ENCODE data around the gene ARHGEF17.

The ARHGEF17 gene

DNA sequence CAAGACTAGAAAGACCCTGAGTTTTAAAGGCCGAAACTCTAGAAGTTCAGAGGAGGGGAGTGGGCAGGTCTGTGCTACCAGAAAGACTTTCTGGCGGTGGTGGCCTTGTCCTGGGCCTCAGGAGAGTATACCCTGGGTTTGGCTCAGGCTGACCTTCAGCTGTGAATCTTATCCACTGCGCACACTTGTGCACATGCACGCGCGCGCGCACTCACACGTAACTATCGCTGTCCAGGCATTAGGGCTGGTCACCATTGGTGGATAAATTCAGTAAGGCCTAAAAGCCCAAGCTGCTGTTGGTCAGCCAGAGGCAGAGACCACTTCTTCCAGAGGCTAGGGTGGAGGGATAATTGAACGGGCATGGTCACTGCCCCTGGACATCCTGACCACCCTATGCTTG lies 25.1 kb downstream of the ARHGEF17 start:
- no peak for DNase-seq

DNA sequence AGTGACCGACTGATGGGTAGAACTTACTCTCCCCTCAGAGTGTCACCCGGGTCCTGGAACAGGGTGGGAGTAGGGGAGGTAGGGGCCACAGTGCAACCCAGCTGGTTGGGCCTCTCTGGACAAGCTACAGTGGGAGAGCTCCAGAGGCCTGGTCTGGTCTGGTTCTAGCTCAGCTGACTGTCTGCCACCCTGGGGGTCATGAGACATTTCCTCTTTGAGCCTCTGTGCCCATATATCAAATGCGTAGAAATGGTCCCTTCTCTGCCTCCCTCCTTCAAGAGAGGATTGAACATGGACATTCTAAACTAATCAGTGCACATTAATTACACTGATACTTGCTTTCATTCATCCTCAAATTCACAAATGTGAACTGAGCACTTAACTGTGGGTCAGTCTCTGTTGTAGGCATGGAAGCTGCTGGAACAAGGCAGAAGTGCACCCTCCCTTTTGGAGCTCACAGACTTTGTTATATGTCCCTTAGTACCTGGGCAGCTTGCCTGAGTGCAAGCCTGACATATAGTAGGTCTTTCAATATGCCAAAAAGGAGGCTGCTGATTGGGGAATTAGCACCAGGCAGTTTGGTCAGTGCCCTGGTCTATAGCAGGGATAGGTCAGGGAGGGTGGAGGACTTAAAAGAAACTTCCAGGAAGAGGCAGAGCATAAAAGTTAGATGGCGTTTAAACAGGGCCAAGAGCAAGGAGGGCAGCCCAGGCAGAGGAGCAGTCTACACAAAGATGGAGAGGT lies 25.7 kb downstream of the ARHGEF17 start:
- DNase-seq: no peak

GRCh38 chr11:73334384-73335203 lies 26.5 kb downstream of the ARHGEF17 start:
- DNase-seq: peak in 1 of 2 experiments; percentile 59

DNA sequence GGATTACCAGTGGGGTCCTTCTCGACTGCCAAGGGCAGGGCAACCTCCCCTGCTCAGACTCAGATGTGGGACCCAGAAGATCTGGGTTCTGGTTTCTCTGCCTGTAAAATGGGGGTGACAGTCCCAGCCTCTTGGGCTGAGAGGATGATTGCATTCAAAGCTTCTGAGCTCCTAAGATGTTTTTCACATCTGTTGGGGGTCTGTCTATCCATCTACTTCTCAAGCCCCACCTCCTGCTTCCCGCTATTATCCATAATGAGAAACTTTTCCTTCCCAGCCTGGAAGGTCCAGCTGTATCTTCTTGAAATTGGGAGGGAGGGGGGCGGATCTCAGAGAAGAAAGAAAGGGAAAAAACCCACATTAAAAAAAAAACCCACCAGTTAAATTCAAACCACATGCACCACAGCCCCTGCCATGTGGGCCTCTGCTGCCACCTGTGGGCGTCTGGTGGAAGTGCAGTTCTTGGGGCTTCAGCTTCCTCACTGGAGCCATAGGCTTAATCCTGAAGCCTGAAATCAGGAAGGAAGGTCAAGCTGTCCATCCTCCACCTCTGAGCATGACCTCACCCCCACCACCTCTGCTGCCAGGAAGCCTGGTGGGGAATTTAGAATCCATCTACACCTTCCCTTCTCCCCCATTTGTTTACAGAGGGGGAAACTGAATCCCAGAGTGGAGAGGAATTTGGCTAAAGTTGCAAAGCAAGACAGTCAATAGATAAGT lies 27.3 kb downstream of the ARHGEF17 start:
- peak; percentile 36 to 67 for DNase-seq

GRCh38 chr11:73337846-73338245 lies 29.8 kb downstream of the ARHGEF17 start:
- DNase-seq: no peak

- no peak for DNase-seq
Observed at GRCh38 chr11:73338279-73338678, 30.2 kb downstream of the ARHGEF17 start.

DNA sequence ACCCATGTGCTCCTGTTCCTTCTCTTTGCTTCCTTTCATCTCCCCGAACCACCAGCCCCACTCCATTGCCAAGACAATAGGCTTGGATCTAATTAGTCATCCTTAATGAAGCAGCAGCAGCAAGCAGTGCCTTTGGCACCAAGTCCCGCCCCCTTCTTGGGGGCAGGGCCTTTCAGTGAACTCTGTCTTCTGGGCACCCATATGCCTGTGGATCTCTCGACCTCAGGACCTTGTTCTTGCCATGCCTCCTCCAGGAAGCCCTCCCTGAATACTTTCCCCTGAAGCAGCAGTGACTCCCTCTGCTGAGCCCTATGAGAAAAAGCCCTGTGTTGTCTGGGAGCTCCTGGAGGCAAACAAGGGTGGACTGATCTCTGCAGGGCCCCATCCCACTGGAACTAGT lies 32.1 kb downstream of the ARHGEF17 start:
- no peak for DNase-seq

DNA sequence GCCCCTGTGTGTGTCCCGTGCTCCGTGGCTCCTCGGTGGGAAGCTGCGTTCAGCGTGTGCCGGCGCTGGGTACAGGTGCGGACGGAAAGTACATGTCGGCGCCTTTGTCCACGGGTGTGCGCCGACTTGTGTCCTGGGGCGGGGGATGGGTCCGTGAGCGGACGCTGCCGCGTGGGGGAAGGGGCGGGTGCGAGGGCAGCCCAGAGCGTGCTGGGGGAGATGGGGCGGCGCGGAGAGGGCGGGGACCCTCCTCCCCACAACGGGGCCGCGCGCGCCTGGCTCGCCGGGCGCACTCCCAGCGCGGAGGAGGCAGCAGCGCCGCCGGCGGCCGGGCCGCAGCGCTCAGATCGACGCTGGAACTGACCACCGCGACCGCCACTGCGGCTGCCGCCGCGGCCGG lies 34.6 kb downstream of the ARHGEF17 start:
- no peak for DNase-seq

DNA sequence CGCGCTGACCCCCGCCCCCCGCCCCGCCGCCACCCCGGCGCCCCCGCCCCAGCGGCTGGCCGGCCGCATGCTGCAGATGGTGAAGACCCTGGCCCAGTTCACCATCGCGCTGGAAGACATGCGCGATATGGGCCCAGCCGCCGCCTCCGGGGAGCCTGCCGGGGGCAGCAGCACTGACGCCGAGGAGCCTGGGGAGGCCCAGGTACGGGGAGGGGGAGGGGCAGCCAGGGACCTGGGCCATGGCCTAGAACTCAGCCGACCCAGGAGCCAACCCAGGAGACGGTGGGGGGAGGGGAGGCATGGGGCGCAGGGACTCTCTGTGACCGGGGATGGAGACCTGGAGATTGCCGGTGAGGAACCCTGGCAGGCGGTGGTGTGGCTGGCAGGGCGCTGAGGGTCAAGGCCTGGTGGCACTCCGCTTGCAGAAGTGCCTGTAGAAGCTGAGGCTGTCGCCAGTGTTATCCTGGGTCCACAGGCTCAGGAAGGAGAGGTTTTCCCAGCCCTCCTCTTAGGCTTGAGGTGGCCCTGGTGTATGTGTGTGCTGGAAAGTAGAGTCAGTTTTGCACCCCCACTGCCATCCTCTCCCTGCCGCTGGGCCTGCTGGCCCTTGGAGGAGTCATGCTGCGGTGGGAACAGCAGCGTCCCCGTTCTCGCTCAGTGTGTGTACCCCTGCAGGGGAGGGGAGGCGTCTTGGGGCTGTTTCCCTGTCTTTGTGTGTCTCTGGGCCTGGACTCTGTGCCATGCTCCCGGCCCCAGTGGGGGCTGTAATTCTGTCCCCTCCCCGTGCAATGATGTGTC lies 35.2 kb downstream of the ARHGEF17 start:
- DNase-seq: no peak

DNA sequence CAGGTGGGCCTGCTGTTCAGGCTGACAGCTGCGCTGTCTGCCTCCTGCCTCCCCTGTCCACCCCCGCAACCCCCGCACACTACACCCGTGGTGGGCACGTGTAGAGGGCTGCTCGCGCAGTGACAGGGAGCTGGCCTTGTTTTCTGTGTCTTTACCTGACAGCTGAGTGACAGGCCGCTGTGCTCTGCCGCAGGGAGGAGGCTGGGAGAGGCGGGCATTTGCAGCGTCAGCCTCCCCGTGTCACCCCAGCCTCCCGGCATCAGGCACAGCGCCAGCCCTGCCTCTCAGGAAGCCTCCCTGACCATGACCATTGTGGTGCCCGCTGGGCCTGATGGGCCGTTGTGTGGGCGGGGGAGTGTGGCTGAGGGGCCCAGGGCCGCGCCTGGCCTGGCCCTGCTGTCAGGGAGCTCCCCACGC lies 36.1 kb downstream of the ARHGEF17 start:
- no peak for DNase-seq

GRCh38 chr11:73345481-73346160 lies 37.5 kb downstream of the ARHGEF17 start:
- no peak for DNase-seq

GRCh38 chr11:73346186-73346935 lies 38.3 kb downstream of the ARHGEF17 start:
- no peak for DNase-seq

DNA sequence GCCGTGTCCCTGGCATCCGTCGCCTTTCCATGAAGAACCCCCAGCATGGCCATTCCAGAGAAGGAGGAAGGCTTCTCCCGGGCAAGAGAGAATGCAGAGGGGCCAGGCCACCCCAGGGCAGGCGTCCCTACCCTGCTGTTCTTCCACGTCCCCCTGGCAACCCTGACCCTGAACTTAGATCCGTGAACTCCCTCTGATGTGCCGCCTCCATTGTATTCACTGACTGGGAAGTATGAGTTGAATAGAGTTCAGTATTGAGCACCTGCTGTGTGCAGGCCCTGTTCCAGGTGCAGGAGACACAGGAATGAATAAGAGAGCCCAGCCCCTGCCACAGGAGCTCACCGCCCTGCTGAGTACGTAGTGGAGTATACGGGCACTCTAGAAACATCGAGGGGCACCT lies 39.0 kb downstream of the ARHGEF17 start:
- no peak for DNase-seq

GRCh38 chr11:73348838-73349237 lies 40.8 kb downstream of the ARHGEF17 start:
- DNase-seq: no peak

DNA sequence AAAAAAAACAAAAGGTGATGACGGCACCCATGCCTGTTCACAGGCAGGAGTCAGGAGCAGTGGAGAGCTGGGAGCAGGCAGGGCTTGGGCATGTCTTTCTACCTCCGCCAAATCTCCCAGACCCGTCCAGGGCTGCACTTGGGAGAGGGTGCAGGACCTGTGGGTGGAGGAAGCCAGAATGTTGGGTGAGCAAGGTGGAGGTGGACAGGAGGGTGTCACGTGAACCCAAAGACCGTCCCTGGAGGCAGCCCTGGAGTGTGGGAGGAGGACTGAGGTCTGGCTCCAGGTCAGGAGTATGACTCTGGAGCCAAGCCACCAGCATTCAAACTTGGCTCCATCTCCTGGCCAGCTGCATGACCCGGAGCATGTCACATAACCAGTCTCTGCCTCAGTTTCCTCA lies 41.6 kb downstream of the ARHGEF17 start:
- no peak for DNase-seq

GRCh38 chr11:73350908-73351636 lies 43.0 kb downstream of the ARHGEF17 start:
- peak in 1 of 2 experiments; percentile 75 for DNase-seq

DNA sequence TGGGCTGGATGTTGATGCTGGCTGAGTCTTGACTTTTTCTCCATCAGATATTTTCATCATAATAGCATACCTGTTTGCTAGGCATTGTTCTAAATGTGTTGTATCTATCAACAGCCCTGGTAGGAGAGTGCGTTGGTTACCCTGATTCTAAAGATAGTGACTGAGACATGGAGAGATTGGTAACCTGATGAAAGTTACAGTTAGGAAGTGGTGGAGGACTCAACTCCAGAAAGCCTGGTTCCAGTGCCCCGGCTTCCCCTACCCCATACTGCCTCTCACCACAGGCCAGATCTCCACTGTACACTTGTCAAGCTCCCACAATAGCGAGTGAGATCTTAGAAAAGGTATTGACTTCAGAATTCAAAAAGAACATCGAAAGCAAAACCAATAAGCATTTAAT lies 45.3 kb downstream of the ARHGEF17 start:
- DNase-seq: no peak

- no peak for DNase-seq
Observed at GRCh38 chr11:73355109-73355508, 47.0 kb downstream of the ARHGEF17 start.

DNA sequence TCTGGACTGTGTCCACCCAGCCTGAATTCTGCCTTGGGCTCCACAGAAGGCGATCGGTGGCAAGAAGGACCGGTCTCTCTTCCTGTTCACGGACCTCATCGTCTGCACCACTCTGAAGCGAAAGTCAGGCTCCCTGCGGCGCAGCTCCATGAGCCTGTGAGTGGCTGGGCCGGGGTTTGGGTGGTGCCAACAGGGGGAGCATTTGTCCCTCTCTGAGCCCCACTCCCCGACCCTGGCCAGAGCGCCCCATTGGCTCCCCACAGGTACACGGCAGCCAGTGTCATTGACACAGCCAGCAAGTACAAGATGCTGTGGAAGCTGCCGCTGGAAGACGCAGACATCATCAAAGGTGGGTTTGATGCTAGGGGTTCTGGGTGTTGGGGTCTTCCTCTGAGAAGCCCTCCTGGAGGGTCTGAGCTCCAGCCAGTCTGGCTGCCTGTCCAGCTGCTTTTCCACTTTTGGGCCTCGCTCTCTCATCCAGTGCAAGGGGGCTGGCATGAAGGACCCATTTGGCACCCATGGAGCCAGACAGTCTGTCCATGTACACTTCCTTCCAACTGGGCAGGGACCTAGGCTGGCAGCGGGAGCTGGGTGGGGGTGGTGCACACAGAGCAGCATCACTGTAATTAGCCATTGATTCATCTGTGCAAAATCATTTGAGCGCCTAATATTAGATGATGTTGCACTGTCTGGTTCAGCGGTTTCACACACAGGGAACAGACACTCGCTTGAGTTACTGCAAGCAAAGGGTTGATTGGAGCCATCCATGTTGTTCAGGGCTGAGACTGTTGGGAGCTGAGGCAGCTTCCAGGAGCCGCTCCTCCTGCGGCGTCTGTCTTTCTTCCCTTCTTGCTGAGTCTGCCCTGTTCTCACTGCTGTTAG lies 49.1 kb downstream of the ARHGEF17 start:
- DNase-seq: no peak

DNA sequence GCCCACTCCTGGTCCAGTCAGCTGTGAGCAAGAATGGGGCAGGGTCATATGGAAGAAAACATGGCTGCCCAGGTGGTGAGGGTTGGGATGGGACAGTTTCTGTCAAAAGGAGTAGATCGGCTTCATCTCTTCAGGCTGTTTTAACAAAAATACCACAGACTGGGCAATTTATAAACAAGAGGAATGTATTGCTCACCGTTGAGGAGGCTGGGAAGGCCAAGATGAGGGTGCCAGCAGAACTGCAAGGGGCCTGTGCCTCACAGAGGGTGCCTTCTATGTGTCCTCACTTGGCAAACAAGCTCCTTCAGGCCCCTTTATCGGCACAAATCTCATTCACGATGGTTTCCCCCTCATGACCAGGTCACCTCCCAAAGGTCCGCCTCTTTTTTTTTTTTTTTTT lies 50.0 kb downstream of the ARHGEF17 start:
- DNase-seq: no peak
